ENCODE results near the gene HIGD2A.
"Not testable (repeated sequence)": the region's sequence is repeated elsewhere in the genome, so short reads cannot be mapped to it uniquely, and the experiment has no call there.

HIGD2A gene

DNA sequence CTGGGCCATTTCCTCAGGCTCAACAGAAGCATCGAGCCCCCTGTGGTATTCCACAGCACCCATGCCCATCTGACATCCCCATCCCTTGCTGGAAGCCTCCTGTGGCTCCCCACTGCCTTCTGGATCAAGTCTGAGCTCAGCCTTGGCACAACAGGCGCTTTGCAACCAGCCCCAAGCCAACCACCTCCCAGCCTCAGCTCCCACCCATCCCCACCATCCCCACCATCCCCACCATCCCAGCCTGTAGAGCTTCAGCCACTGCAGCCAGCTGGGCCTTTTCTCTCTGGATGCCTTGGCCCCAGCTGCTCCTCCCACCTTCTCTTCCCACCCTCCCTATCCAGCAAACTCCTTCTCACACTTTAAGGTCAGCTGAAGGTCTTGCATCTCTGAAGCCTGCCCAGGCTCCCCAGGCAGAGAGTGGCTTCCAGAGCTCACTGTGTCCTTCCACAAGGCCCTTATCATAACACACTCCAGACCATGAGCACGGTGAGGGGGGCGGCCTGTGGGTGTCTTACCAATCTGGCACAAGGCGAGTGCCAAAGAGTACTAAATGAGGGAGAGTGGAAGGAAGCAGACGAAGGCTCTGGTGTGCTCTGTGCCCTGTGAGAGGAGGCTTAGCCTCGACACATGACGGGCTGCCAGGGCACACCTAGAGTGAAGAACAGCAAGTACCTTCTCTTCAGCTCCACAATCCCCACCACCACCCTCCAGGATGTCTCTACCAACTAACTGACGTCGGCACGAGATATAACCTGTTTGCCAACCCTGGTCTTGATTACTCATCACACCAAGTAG lies 6.5 kb downstream of the HIGD2A start:
- no peak for DNase-seq (ENCODE audit: low spot score)

DNA sequence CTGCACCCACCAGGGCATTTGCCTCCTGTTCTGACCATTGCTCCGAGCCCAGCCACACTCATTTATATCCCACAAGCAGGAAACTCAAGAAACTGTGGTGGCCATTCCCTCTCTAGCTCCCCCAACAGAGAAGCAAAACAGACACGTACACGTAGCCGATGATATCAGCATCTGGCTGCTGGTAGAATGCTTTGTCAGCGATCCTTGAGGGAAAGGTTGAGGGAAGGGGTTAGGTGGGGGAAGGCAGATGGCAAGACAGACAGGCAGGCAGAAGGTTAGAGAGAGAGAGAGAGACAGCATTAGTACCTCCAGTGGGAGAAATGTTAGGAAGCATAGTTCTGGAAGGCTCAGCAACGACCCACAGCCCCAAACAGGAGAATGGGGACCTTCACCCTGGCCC lies 7.8 kb downstream of the HIGD2A start:
- DNase-seq (ENCODE audit: low spot score), result no peak

DNA sequence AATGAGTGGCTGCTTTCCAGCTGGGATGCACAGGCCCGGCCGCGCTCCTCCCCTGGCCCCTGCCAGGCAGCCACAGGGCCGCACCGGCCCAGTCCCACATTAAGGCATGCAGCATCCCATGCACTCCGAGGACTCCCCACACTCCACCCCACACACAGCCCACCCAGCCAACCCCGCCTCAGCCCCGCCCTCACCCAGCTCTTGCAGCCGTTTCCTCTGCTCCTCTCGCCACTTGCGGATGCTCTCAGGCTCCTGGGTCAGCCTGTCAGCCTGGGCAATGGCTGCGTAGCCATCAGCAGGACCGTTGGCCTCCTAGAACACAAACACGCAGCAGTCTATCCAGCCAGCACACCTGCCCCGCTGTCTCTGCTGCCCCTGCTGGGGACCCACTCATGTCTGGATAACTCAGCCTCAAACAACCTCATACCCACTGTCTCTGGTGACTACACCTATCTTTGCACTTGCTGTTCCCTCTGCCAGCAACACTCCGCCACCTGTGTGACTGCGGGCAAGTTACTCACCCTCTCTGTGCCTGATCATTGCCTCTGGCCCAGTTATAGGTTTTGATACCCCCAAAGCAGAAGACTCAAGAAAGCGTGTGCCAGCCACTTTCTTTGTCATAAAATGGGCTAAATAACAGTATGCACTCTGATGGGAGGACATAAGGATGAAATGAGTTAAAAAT lies 9.3 kb downstream of the HIGD2A start:
- DNase-seq (ENCODE audit: low spot score), result no peak

DNA sequence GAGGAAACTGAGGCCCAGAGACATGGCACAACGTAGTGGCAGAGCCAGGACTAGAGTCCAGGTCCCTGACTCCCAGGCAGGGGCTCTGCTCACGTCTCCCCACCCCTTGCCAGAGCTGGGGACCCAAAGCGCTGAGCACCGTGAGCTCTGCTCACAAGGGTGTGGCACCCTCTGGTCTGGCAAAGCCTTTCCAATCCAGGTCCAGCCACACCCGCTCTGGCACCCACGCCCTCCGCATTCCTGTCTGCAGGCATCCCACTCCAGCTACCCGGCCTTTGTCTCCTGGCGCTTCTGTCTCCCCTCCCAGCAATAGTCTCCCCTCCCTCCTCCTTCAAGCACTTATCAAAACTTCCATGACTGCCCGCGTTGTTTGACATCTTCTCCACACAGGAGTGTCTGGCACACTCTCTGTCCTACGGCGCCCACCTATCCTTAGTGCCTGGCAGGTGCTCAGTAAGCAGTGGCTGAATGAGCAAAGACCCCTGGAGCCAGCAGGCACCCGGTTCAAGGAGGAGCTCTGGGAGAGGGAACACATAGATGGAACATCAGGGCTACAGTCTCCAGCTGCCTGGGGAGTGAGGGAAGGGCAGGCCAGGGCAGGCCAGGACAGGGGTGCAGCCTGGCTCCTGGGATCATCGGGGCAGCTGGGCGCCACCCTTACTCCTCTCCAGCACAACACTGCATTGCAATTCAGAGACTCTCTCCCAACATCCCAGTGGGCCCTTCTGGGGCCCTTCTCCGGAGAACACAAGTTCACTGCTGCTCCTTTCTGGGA lies 12.0 kb downstream of the HIGD2A start:
- DNase-seq (ENCODE audit: low spot score), result no peak

DNA sequence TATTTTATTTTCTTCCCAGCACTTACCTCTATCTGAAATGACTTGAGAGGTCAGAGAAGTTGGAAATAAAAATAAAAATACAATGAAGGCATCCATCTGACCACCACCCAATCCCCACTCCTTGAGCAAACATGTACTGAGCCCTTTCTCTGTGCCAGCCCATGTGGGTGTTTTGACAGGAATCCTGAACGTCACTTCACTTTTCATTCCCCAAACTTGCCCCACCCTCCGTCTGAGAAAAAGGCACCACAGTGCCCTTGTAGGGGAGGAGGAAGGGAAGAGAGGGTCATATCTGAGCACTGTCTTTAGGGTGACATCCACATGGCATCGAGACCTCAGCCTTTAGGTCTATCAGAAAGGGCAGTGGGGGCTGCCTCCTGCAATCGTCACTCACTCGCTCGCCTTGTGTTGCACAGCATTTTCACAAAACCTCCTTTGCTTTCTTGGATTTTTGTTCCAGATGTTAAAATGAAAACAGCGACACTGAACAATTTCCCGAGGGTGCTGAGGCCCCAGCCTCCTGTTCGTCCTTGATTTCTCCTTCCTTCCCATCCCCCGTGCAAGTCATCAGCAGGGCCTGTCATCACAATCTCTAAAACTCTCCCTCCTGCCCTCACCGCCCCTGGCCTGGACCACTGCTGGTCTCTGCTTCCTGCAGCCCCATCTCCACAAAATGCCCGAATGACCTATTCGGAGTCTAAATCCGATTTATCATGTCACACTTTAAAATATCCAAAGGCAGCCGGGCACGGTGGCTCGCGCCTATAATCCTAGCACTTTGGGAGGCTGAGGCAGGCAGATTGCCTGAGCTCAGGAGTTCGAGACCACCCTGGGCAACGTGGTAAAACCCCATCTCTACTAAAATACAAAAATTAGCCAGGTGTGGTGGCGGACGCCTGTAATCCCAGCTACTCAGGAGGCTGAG lies 13.0 kb downstream of the HIGD2A start:
- DNase-seq (ENCODE audit: low spot score), result no peak

DNA sequence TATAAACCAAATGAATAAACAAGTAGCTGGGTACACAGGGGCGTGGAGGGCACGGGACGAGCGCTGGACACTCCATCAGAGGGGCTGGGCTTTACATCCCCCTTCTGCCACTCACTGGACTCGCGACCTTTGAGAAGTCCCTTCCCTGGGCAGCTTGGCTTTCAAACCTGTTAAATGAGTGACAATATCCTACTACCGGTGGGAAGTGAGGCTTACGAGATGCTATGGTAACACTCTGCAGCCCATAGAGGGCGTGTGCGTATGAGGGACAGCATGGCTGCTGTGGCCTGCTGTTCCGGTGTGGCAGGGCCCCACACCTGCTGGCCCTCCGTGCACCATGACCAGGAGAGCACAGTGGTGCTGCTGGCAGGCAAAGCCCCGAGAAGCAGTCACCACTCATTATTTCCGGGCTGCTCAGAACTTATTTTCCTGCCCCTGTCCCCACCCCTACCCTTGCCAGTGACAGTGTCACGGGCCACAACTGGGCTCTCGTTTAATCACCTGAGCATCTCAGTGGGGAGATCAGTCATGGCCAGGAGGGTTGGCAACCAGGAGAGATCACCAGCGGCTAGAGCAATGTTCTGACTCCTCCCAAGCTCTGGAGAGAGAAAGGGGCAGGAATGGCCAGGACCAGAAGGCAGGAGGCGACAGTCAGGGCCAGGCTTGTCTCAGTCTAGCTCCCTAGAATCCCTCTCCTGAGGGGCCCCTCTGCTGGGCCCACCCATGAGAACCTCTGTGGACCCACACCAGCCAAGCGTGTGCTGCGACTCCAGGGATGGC lies 17.3 kb downstream of the HIGD2A start:
- DNase-seq (ENCODE audit: low spot score), result no peak

DNA sequence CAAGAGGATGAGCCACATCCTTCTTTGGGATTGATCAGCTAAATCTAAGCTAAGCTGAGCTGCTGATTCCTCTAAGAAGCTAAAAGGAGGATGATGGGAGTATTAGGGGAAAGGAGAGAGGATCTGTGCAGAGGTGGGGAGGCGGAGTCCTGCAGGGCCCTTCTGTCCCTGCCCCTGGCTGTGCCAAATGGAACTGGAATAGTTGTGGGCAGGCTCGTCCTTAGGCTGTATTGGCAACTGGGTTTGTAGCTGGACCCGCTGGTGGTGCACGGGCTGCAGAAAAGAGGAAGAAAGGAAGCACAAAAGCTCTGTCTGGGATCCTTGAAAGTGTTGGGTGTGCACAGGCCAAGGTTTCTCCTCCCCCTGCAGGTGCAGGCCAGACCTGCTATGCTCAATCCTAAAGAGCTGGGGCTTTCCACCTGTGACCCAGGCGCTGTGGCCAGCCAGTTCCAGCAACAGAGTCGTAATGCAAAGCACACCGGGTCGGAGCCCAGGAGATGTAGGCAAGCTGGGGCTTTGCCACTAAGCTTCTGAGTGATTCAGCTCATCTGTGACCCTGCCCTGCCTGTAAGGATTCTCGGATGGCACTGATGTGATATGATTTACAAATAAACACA lies 18.0 kb downstream of the HIGD2A start:
- no peak for DNase-seq (ENCODE audit: low spot score)

DNA sequence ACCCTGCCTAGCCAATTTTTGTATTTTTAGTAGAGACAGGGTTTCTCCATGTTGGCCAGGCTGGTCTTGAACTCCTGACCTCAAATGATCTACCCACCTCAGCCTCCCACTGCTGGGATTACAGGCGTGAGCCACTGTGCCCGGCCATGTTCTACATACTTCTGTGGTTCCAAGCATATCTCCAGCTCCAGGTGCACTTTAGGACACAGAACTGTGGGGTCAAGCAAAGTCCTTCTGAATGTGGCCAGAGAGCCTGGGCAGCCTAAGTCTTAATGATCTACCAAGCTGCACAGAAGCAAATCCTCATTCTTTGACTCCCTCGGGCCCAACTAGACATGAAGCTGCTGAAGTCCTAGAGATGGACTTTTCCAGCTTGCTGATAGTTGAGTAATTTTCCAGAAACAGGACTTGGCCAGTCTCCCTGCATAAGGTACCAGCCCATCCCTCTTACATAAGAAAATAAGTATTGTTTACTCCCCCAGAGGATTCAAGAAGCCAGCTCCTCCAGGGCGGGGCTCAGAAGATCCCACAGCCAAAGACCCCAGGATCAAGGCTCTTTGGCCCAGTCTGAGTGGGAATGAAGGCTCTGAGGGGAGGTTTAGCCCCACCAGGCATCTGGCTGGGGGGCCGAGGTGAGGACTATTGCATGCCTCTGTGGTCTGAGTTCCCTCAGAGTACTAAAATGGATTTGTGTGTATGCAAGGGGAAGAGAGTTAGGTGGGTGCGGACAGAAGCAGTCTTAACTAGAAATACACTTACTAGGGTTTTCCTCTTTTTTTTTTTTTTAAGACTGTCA lies 19.1 kb downstream of the HIGD2A start:
- DNase-seq (ENCODE audit: low spot score), result no peak

DNA sequence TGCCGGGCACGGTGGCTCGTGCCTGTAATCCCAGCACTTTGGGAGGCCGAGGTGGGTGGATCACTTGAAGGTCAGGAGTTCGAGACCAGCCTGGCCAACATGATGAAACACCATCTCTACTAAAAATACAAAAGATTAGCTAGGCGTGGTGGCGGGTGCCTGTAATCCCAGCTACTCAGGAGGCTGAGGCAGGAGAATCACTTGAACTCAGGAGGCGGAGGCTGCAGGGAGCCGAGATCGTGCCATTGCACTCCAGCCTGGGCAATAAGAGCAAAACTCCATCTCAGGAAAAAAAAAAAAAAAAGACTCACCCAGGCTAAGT lies 19.7 kb downstream of the HIGD2A start:
- not testable (repeated sequence) for DNase-seq (ENCODE audit: low spot score)

DNA sequence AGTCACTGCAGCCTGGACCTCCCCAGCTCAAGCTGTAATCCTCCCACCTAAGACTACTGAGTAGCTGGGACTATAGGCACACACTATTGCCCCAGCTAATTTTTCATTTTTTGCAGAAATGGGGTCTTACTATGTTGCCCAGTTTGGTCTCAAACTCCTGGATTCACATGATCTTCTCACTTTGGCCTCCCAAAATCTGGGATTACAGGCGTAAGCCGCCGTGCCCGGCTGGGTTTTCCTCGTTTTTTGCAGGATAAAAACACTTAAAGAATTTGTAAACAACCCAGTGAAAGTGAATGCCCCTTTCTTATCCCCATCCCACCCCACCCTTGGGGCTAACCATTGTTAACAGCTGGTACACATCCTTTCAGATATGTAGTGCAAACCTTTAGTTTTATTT lies 20.0 kb downstream of the HIGD2A start:
- no peak for DNase-seq (ENCODE audit: low spot score)

DNA sequence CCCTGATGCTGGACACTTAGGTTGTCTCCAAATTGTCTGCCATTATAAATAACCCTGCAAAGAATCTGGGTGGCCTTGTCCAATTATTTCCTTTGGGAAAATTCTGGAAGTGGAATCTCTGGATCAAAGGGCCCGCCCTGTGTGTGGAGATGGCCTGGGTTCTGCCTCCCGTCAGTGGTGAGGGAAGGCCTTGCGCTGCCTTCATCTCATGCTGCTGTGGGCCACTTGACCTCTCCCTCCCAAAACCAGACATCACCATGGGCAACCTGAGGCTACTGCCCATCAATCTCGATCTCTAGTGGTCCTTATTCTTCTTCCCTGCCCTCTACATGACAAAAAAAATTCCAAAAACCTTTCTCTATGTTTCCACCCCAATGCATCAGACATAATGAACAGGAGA lies 21.2 kb downstream of the HIGD2A start:
- no peak for DNase-seq (ENCODE audit: low spot score)

DNA sequence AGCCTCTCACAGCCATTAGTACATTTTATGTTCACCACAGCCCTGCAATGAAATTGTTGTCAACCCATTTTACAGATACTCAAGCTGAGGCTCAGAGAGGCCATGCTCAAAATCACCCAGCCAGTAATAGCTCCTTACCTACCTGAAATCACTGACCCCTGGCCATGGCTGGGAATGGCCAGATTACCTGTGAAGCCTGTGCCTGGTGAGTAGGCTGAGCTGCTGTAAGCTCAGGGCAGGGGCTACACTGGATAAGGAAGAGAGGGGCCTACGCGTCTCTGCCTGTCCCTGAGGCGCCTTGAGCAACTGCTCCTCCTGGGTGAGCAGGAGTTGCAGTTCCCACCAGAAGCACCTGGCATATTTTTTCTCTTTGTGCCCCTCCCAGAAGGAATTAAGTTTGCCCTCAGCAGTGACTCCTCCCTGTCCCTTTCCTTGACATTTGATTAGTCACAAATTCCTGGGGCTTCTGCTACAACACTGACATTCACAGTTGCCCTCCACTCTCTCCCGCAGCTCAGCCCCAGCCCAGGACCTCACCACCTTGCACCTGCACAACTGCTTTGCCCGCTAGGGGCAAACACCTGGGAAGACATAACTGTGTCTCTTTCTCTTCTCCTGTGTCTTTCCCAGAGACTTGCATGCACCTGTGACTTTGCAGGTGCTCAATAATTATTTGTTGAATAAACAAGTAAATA lies 22.1 kb downstream of the HIGD2A start:
- DNase-seq (ENCODE audit: low spot score), result no peak

DNA sequence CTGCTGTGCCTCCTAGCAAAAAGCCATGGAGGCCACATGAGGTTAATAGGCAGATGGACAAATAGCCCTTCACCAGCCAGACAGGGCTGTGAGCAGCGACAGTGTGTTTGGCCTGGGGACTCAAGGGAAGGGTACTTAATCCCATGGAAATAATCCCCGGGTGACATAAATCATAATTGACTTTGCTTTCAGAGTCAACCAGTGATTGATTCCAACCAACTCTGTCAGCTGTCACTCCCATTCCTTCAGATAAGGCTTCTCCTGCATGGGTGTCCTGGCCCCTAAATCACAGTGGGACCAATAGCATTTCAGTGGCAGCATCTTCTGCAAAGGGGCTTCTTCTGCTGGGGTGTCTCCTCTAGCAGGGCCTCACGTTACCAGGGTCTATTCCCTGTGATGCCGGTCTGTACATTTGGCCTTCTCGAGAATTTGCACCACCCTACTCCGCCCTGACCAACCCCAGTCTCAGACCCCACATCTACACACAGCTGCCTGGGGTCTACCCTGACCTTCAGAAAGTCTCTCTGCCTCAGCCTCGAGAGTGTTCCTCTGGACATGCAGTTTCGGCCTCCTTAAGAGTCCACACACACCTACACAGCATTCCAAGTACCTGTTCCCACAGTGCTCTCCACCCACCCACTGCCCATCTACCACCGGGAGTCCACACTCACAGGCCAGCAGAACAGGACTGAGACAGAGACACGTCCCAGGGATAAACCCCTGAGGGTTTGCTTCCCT lies 24.1 kb downstream of the HIGD2A start:
- no peak for DNase-seq (ENCODE audit: low spot score)

DNA sequence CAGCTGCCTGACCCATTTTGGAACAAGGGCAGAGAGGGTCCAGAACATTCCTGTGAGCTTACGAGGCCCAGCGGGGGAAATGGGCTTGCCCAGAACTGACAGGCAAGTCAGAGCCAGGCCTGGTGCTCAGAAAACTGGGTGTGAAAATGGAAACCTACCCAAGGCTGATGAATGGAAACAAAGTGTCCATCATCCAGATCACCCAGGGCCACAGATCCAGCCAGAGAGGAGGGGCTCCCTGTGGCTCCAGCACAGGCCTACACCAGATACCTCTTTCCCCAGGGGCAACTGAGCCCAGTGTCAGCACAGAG lies 24.7 kb downstream of the HIGD2A start:
- no peak for DNase-seq (ENCODE audit: low spot score)

DNA sequence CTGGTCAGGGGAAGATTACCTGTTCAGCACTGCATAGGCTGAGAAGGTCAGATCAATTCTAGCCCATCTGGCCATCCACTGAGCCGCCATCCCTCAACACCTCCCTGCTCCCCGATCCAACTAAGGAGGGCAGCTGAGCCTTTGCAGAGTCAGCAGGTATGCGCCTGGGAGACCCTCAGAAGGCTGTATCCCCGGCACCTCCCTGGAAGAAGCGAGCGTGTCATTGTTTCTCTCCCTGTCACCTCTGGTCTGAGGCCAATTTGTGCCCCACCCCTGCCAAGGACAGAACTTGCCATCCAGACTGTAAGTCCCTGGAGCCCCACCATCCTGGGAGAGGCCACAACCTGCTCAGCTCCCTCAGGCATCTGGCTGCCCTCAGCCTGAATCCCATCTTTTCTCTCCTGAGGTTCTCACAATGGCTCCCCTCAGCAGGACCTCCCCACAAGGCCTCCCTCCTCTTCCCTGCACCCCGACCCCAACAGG lies 25.2 kb downstream of the HIGD2A start:
- no peak for DNase-seq (ENCODE audit: low spot score)

DNA sequence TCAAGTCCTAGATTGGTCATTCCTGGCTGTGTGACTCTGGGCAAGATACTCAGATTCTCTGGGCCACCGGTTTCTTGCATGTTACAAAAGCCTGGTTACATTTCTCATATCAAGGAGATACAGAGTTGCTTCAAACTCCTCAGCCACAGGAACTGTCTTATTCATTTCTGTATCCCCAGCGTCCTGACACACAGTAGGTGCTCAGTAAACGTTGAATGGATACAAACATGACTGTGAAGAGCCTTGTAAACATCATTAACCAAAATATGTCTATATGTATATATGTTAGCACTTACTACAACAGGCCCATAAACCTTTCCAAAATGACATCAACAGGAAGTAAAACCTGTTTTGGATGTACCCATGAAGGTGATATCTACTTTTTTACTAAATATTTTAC lies 26.2 kb downstream of the HIGD2A start:
- DNase-seq (ENCODE audit: low spot score), result no peak

DNA sequence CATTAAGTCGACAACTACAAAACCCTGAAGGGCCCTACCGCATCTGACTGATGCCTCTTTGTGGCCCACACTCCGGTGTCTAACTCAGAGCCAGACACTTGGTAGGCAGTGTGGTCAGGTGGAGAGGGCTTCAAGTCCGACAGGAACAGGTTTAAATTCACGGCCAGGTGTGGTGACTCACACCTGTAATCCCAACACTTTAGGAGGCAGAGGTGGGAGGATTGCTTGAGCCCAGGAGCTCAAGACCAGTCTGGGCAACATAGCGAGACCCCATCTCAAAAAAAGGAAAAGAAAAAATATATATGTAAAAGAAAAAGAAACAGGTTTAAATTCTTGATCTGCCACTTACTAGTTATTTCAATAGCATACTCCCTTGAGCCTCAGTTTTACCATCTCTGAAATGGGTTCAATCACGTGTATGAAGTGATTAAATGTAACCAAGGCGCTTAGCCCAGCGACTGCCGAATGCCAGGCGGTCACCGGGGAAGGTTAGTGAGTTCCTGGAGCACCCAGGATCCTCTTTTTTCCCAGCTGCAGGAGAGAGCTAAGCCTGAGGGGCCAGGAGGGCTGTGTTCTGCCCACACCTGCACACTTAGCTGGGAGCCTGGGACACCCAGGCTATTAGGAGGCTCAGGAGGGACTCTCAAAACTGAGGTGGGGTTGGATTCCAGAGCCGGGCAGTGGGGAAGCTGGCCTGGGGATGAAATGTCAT lies 26.8 kb downstream of the HIGD2A start:
- DNase-seq (ENCODE audit: low spot score), result no peak
